ENCODE measurements around the gene DACT1. TPM values are rescaled to one million over a fixed set of nuclear protein-coding genes. Genes with fewer than 3 reads are reported as not detected.

DACT1 gene
- total and polyA plus RNA-seq, 2 of the 13 experiments (the other 11 are each of a cell fraction or from before 2014, with no cell fraction given) = 0.01 TPM; not detected in 1

GRCh38 chr14:58659846-58660245 lies 22.1 kb downstream of the DACT1 start:
- no peaks in the 10 kb centered on the region for H3K9me3 ChIP-seq (ENCODE audit: low read length)
- ATAC-seq = no peak
- H3K79me2 ChIP-seq (ENCODE audit: insufficient read depth, low read length) = no peaks in the 10 kb centered on the region
- intact Hi-C loops (cut with micrococcal nuclease; ENCODE audit: unreplicated experiment) = no loop called here
- no peak overlapping the region for H3K27ac ChIP-seq (ENCODE audit: extremely low read length, insufficient read depth, low read length)
- no TSS peak for BruUV-seq (replicated peaks)
- DNase-seq (ENCODE audit: low spot score) = no peak
- FAIRE-seq = no peak
- ChIA-PET CTCF (ENCODE audit: low intra/inter-chr PET ratio, low total read pairs) (no interaction called here), POLR2A (no interaction called here)
- in situ Hi-C loops (cut with HindIII; ENCODE audit: extremely low pct_ligation_motif_present, low pct_unique_long_range_greater_than_20kb) = no loop called here
- H3K36me3 ChIP-seq (replicated peaks in 1 of 2; ENCODE audit: control insufficient read depth in 1 of 2, insufficient read depth in 2 of 2, low read length in 2 of 2) = no peaks in the 10 kb centered on the region
- no peaks in the 10 kb centered on the region for H3K4me1 ChIP-seq (ENCODE audit: insufficient read depth, low read length)
- WGBS (ENCODE audit: low lambda C conversion rate) = 63% methylated on average over 6 of the region's 6 CpGs
- no peak overlapping the region for H2AFZ ChIP-seq (ENCODE audit: low read length)
- no peaks in the 10 kb centered on the region for H4K20me1 ChIP-seq (ENCODE audit: insufficient read depth, low read length)
- H3K4me2 ChIP-seq (ENCODE audit: low read depth, low read length) = no peak overlapping the region
- TF ChIP-seq ZNF83 (CRISPR knock-in tag; IDR thresholded peaks at IDR 0.05; ENCODE audit: borderline replicate concordance) (no peak), ETV5 (CRISPR knock-in tag; IDR thresholded peaks at IDR 0.05; ENCODE audit: borderline replicate concordance) (no peak), ZMAT5 (CRISPR knock-in tag; IDR thresholded peaks at IDR 0.05; ENCODE audit: borderline replicate concordance, low read depth) (no peak), ONECUT2 (CRISPR knock-in tag; IDR thresholded peaks at IDR 0.05) (no peak), TBL1XR1 (IDR thresholded peaks at IDR 0.05; ENCODE audit: borderline replicate concordance, low read length, partially characterized antibody) (no peak), ZNF773 (CRISPR knock-in tag; IDR thresholded peaks at IDR 0.05; ENCODE audit: borderline replicate concordance) (no peak), ZNF800 (CRISPR knock-in tag; IDR thresholded peaks at IDR 0.05) (no peak), ZNF564 (CRISPR knock-in tag; IDR thresholded peaks at IDR 0.05) (no peak), KAT2B (IDR thresholded peaks at IDR 0.05; ENCODE audit: borderline replicate concordance, low read depth, low read length) (no peak), ZNF576 (CRISPR knock-in tag; IDR thresholded peaks at IDR 0.05) (no peak), SRF (IDR thresholded peaks at IDR 0.05; ENCODE audit: low read depth, low read length) (no peak), ESRRA (CRISPR knock-in tag; IDR thresholded peaks at IDR 0.05; ENCODE audit: low read depth) (no peak), ZNF740 (CRISPR knock-in tag; IDR thresholded peaks at IDR 0.05) (no peak), ZBTB2 (CRISPR knock-in tag; IDR thresholded peaks at IDR 0.05; ENCODE audit: low read depth) (no peak), ZNF616 (CRISPR knock-in tag; IDR thresholded peaks at IDR 0.05; ENCODE audit: low read depth) (no peak), ZMYM3 (CRISPR knock-in tag; IDR thresholded peaks at IDR 0.05) (no peak)
- no peak overlapping the region for H3K4me3 ChIP-seq (replicated peaks in 1 of 3; ENCODE audit: insufficient read depth in 1 of 3, low read depth in 2 of 3, low read length in 3 of 3)
- no peak overlapping the region for H3K9ac ChIP-seq (ENCODE audit: insufficient read depth, low read depth, low read length)
- no peaks in the 10 kb centered on the region for H3K27me3 ChIP-seq (ENCODE audit: control insufficient read depth in 1 of 2, insufficient read depth in 2 of 2, low read length in 2 of 2)

All from HepG2 (cell line).